KOPT-K1 (cell line): Measurements from ENCODE around the gene ETV6.
A peak's percentile ranks its signal among the peaks of the same experiment; 100 is the strongest.
"Not testable (repeated sequence)": the region's sequence is repeated elsewhere in the genome, so short reads cannot be mapped to it uniquely, and the experiment has no call there.

Experiments
- H3K27ac ChIP-seq: fragments of 200-600 bp; sonication (generic); 2 replicates; pipeline ENCODE4 v1.5.1; 2016; ENCODE audit warnings: antibody characterized with exemption, mild to moderate bottlenecking, low read depth, low read length; ENCODE audit not compliant: poor library complexity, severe bottlenecking
- H3K36me3 ChIP-seq: fragments of 200-600 bp; sonication (generic); 2 replicates; pipeline ENCODE4 v1.5.1; 2017; ENCODE audit warnings: antibody characterized with exemption, mild to moderate bottlenecking, low read length, moderate library complexity; ENCODE audit not compliant: insufficient read depth
- H3K9me3 ChIP-seq: fragments of 200-600 bp; sonication (generic); 2 replicates; pipeline ENCODE4 v1.5.1; 2017; ENCODE audit warnings: antibody characterized with exemption, low read length, mild to moderate bottlenecking; ENCODE audit not compliant: insufficient read depth, poor library complexity, severe bottlenecking

Gene ETV6

GRCh38 chr12:11631881-11632280, 17.6 kb upstream of the ETV6 start:
- H3K27ac ChIP-seq, H3K36me3 ChIP-seq: not testable (repeated sequence)
- peaks cover 16% of the 10 kb centered on the region for H3K9me3 ChIP-seq

GRCh38 chr12:11633968-11634367, 15.5 kb upstream of the ETV6 start:
- no peaks in the 10 kb centered on the region for H3K36me3 ChIP-seq
- H3K9me3 ChIP-seq = peaks cover 22% of the 10 kb centered on the region
- no peak overlapping the region for H3K27ac ChIP-seq

GRCh38 chr12:11635341-11635740, 14.1 kb upstream of the ETV6 start:
- no peaks in the 10 kb centered on the region for H3K36me3 ChIP-seq
- no peak overlapping the region for H3K27ac ChIP-seq
- H3K9me3 ChIP-seq = peaks cover 22% of the 10 kb centered on the region

- no peaks in the 10 kb centered on the region for H3K36me3 ChIP-seq
- no peak overlapping the region for H3K27ac ChIP-seq
- H3K9me3 ChIP-seq = peaks cover 22% of the 10 kb centered on the region
These were observed 11.1 kb upstream of the ETV6 start for GRCh38 chr12:11638315-11638916.

GRCh38 chr12:11639454-11639853, 10.0 kb upstream of the ETV6 start:
- Histone ChIP-seq H3K9me3 (peaks cover 22% of the 10 kb centered on the region), H3K36me3 (no peaks in the 10 kb centered on the region), H3K27ac (no peak overlapping the region)

DNA sequence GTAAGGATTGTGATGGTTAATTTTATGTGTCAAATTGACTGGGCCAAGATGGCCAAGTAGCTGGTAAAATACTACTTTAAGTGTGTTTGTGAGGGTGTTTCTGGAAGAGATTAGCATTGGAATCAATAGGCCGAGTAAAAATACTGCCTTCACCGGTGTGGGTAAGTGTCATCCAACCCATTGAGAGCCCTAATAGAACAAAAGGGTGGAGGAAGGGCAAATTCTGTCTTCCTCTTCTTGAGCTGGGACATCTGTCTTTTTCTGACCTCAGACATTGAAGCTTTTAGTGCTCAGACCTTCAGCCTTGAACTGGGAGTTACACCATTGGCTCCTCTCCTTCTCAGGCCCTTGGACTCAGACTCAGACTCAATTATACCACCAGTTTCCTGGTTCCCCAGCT, 8.0 kb upstream of the ETV6 start:
- H3K36me3 ChIP-seq = no peaks in the 10 kb centered on the region
- H3K9me3 ChIP-seq = peaks cover 9% of the 10 kb centered on the region
- H3K27ac ChIP-seq = no peak overlapping the region

DNA sequence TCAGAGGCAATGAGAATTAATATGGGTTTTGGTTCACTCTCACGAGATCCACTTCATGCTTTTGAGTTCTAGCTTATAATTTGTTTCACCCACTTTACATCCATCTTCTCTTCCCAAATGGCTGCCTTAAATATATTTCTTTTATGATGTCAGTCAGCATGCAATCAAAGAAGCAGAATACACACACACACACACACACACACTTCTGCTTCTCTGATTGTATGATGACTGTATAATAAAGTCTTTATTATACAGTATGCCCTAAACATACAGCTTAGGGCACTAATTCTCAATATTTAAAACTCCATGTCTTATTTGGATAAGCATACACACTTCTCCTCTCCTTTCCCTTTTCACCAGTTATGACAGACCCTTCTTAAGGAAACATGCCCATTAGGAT, 6.7 kb upstream of the ETV6 start:
- no peaks in the 10 kb centered on the region for H3K9me3 ChIP-seq
- no peak overlapping the region for H3K27ac ChIP-seq
- no peaks in the 10 kb centered on the region for H3K36me3 ChIP-seq

GRCh38 chr12:11645391-11645790, 4.1 kb upstream of the ETV6 start:
- H3K27ac ChIP-seq = no peak overlapping the region
- no peaks in the 10 kb centered on the region for H3K9me3 ChIP-seq
- no peaks in the 10 kb centered on the region for H3K36me3 ChIP-seq

- Histone ChIP-seq H3K9me3 (no peaks in the 10 kb centered on the region), H3K36me3 (no peaks in the 10 kb centered on the region), H3K27ac (peak overlapping the region; percentile 96)
These were observed 711 bp upstream of the ETV6 start for GRCh38 chr12:11648514-11649412.

GRCh38 chr12:11650286-11651281, 1.1 kb downstream of the ETV6 start:
- H3K36me3 ChIP-seq = no peaks in the 10 kb centered on the region
- no peaks in the 10 kb centered on the region for H3K9me3 ChIP-seq
- H3K27ac ChIP-seq = peak overlapping the region; percentile 96

DNA sequence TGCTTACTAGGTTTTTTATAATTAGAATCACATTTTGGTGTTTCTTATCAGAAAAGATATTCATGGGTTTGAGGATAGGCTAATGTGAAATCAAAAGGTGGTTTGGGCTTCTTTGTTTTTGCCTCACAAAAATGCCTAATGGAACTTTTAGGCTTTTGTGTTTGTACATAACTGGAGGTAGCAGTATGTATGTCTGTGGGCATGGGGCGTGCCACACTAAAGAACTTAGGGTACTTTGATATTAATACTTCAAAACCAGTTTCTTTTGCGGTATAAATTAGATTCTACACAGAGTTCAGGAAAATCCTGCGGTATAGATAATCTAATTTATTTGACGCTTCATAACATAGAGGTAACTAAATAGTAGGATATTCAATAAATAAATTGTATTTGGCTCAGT, 1.9 kb downstream of the ETV6 start:
- Histone ChIP-seq H3K27ac (peak overlapping the region; percentile 96), H3K9me3 (no peaks in the 10 kb centered on the region), H3K36me3 (peaks cover 3% of the 10 kb centered on the region; the same call in 1 of the 2 replicates)

GRCh38 chr12:11651785-11652184, 2.3 kb downstream of the ETV6 start:
- Histone ChIP-seq H3K27ac (no peak overlapping the region), H3K36me3 (peaks cover 7% of the 10 kb centered on the region; the same call in 1 of the 2 replicates), H3K9me3 (no peaks in the 10 kb centered on the region)

DNA sequence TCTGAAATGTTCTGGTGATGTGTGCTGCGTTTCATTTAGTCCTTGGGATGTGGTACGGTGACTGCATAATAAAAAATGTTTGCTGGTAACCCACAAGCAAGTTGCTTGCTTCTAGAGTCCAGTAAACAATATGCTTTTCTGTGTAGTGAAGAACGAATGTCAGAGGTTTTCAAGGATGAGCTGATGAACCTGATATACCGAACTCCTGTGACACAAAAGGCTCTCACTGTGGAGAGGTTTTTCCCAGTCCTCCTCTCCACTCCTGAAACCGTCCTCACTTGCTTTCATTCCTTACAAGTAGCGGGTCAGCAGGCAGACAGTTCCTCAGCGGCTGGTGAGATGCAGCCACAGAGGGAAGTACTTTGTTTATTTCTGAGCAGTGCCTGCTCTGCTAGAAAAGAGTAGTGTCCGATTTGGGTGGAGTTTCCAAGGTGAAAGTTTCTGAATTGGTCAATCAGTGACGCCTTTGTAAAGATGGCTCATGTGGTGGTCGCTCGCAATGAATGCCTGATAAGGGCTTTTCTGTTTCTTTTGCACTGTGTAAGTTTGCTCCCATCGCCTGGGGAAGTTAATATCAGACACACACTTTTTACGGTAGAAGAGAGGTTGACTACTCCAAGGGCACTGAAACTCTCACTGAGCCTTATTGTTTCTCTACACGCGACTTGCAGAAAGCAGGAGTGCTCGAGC, 3.0 kb downstream of the ETV6 start:
- Histone ChIP-seq H3K9me3 (no peaks in the 10 kb centered on the region), H3K27ac (peak overlapping the region; percentile 38), H3K36me3 (peaks cover 9% of the 10 kb centered on the region; the same call in 1 of the 2 replicates)

DNA sequence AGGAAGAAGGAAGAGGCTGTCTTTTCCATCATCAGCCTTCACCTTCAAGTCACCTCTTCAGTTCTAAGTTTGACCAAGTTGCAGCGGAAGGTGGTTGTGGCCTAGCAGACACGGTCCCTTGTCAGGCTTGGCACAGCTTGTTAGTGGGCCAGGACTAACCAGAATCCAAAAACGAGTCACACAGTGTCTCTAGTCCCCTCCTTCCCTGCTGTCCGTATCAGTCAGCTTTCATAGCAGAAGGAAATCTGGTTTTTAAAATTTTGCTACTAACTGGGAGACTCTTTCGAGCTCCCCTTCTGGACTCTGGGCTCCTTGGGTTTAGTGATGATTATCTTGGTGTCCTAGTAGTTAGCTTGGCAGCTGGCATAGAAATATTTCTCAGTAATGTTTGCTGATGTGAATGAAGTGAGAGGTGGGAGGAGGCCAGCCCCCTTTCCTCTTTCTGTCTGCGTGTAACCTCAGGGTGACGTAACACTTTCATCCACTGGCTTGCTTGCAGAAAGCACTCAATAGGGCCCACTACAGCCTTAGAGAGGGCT, 3.8 kb downstream of the ETV6 start:
- Histone ChIP-seq H3K36me3 (peaks cover 9% of the 10 kb centered on the region; the same call in 1 of the 2 replicates), H3K9me3 (no peaks in the 10 kb centered on the region), H3K27ac (peak overlapping the region; percentile 38)
